ENCODE measurements around the gene C2orf81. TPM values are rescaled to one million over a fixed set of nuclear protein-coding genes. Genes with fewer than 3 reads are reported as not detected.

Gene C2orf81
- total RNA-seq, 1 experiment from 2014 or later, result 2.9 TPM

DNA sequence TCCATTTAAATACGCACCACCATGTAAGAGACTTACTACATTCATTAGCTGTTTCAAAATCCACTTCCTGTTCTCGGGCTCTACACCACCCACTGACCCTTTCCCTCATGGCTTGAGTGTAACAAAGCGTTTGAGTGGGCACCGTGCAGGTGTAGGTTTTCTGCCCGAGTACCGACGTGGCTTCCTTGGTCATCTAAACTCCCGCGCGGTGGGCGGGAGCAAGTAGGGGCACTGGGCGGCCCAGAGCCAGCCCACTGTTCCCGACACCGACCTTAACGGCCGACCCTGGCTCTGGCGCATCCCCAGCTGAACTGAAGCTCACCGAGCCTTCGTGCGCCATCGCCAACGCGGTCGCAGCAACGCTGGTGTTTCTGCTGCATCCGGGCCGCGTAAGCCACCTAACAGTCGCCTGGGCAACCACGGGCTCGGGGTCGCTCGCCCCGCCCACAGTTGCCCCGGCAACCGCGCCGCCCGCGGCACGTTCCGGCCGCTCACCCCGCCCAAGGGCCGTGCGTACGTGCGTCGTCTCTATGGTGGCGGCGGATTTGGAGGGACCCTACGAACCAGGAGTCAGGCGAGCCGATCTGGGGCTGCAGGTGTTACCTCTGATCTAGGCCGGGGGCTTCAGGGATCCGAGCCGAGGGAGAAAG lies at the start of gene C2orf81, which contains the start of gene WDR54 (continued):
- TF ChIP-seq NR1H2 (CRISPR knock-in tag; IDR thresholded peaks at IDR 0.05) (no peak), SP1 (CRISPR knock-in tag; conservative IDR thresholded peaks at IDR 0.05) (peak; percentile 89), ZNF219 (CRISPR knock-in tag; IDR thresholded peaks at IDR 0.05; ENCODE audit: borderline replicate concordance) (no peak), STAT6 (CRISPR knock-in tag; conservative IDR thresholded peaks at IDR 0.05; ENCODE audit: low read depth) (no peak), GABPB1 (CRISPR knock-in tag; IDR thresholded peaks at IDR 0.05) (no peak), TEAD4 (CRISPR knock-in tag; IDR thresholded peaks at IDR 0.05) (no peak), ELF4 (CRISPR knock-in tag; IDR thresholded peaks at IDR 0.05; ENCODE audit: low read depth) (no peak), GRHL2 (CRISPR knock-in tag; IDR thresholded peaks at IDR 0.05; ENCODE audit: insufficient replicate concordance, severe bottlenecking) (no peak), RELA (CRISPR knock-in tag; IDR thresholded peaks at IDR 0.05; ENCODE audit: borderline replicate concordance) (no peak), MLX (CRISPR knock-in tag; IDR thresholded peaks at IDR 0.05) (no peak), CBFB (CRISPR knock-in tag; IDR thresholded peaks at IDR 0.05; ENCODE audit: low read depth) (no peak; the same call in 1 of the 2 replicates), MYBL2 (CRISPR knock-in tag; IDR thresholded peaks at IDR 0.05) (0 out of 2 replicates have a peak, but pooled peaks have one; percentile 35), NFATC4 (CRISPR knock-in tag; IDR thresholded peaks at IDR 0.05) (no peak), ZSCAN18 (CRISPR knock-in tag; IDR thresholded peaks at IDR 0.05) (no peak), JAZF1 (CRISPR knock-in tag; IDR thresholded peaks at IDR 0.05) (no peak), ESRRA (CRISPR knock-in tag; IDR thresholded peaks at IDR 0.05; ENCODE audit: borderline replicate concordance) (no peak), JUN (CRISPR knock-in tag; IDR thresholded peaks at IDR 0.05) (no peak)
- TF ChIP-seq, protein P1, sequence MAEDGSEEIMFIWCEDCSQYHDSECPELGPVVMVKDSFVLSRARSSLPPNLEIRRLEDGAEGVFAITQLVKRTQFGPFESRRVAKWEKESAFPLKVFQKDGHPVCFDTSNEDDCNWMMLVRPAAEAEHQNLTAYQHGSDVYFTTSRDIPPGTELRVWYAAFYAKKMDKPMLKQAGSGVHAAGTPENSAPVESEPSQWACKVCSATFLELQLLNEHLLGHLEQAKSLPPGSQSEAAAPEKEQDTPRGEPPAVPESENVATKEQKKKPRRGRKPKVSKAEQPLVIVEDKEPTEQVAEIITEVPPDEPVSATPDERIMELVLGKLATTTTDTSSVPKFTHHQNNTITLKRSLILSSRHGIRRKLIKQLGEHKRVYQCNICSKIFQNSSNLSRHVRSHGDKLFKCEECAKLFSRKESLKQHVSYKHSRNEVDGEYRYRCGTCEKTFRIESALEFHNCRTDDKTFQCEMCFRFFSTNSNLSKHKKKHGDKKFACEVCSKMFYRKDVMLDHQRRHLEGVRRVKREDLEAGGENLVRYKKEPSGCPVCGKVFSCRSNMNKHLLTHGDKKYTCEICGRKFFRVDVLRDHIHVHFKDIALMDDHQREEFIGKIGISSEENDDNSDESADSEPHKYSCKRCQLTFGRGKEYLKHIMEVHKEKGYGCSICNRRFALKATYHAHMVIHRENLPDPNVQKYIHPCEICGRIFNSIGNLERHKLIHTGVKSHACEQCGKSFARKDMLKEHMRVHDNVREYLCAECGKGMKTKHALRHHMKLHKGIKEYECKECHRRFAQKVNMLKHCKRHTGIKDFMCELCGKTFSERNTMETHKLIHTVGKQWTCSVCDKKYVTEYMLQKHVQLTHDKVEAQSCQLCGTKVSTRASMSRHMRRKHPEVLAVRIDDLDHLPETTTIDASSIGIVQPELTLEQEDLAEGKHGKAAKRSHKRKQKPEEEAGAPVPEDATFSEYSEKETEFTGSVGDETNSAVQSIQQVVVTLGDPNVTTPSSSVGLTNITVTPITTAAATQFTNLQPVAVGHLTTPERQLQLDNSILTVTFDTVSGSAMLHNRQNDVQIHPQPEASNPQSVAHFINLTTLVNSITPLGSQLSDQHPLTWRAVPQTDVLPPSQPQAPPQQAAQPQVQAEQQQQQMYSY (CRISPR knock-in tag; IDR thresholded peaks at IDR 0.05), result no peak
- TF ChIP-seq, protein P2, sequence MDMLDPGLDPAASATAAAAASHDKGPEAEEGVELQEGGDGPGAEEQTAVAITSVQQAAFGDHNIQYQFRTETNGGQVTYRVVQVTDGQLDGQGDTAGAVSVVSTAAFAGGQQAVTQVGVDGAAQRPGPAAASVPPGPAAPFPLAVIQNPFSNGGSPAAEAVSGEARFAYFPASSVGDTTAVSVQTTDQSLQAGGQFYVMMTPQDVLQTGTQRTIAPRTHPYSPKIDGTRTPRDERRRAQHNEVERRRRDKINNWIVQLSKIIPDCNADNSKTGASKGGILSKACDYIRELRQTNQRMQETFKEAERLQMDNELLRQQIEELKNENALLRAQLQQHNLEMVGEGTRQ (CRISPR knock-in tag; IDR thresholded peaks at IDR 0.05), result no peak
- TF ChIP-seq, protein P3, sequence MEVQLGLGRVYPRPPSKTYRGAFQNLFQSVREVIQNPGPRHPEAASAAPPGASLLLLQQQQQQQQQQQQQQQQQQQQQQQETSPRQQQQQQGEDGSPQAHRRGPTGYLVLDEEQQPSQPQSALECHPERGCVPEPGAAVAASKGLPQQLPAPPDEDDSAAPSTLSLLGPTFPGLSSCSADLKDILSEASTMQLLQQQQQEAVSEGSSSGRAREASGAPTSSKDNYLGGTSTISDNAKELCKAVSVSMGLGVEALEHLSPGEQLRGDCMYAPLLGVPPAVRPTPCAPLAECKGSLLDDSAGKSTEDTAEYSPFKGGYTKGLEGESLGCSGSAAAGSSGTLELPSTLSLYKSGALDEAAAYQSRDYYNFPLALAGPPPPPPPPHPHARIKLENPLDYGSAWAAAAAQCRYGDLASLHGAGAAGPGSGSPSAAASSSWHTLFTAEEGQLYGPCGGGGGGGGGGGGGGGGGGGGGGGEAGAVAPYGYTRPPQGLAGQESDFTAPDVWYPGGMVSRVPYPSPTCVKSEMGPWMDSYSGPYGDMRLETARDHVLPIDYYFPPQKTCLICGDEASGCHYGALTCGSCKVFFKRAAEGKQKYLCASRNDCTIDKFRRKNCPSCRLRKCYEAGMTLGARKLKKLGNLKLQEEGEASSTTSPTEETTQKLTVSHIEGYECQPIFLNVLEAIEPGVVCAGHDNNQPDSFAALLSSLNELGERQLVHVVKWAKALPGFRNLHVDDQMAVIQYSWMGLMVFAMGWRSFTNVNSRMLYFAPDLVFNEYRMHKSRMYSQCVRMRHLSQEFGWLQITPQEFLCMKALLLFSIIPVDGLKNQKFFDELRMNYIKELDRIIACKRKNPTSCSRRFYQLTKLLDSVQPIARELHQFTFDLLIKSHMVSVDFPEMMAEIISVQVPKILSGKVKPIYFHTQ (CRISPR knock-in tag; IDR thresholded peaks at IDR 0.05), result no peak
- TF ChIP-seq, protein P4, sequence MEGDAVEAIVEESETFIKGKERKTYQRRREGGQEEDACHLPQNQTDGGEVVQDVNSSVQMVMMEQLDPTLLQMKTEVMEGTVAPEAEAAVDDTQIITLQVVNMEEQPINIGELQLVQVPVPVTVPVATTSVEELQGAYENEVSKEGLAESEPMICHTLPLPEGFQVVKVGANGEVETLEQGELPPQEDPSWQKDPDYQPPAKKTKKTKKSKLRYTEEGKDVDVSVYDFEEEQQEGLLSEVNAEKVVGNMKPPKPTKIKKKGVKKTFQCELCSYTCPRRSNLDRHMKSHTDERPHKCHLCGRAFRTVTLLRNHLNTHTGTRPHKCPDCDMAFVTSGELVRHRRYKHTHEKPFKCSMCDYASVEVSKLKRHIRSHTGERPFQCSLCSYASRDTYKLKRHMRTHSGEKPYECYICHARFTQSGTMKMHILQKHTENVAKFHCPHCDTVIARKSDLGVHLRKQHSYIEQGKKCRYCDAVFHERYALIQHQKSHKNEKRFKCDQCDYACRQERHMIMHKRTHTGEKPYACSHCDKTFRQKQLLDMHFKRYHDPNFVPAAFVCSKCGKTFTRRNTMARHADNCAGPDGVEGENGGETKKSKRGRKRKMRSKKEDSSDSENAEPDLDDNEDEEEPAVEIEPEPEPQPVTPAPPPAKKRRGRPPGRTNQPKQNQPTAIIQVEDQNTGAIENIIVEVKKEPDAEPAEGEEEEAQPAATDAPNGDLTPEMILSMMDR (IDR thresholded peaks at IDR 0.05), result no peak
- TF ChIP-seq, protein P5, sequence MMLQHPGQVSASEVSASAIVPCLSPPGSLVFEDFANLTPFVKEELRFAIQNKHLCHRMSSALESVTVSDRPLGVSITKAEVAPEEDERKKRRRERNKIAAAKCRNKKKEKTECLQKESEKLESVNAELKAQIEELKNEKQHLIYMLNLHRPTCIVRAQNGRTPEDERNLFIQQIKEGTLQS (CRISPR knock-in tag; conservative IDR thresholded peaks at IDR 0.05), result no peak

All from WTC11 (cell line).